Forelimb muscle (tissue), 1 donor: ENCODE results near the gene RC3H2. TPM values are rescaled to one million over a fixed set of nuclear protein-coding genes. Genes with fewer than 3 reads are reported as not detected.

Source experiments
- DNase-seq: peaks from one replicate; pipeline ENCODE4 v3.0.0-alpha.2; 2013; ENCODE audit warnings: low read depth
- polyA plus RNA-seq: library from polyadenylated mRNA; unstranded; fragments of 120-200 nt; gene quantifications from one replicate; pipeline ENCODE4 v1.2.1, GENCODE V29; 2013; ENCODE audit not compliant: insufficient read length

The RC3H2 gene
- 30.4 TPM for polyA plus RNA-seq

GRCh38 chr9:122904823-122905710 lies at the start of gene RC3H2:
Gene RC3H2, minus strand, starts transcription at chr9:122905359. Its CDS starts 7,850 bp downstream, at chr9:122897509.
- DNase-seq: peak; percentile 100

- DNase-seq: no peak
Measured at GRCh38 chr9:122954253-122954691, 49.1 kb upstream of the RC3H2 start.

- DNase-seq: no peak
Measured at GRCh38 chr9:122951056-122951455, 45.9 kb upstream of the RC3H2 start.

- DNase-seq: no peak
Measured at GRCh38 chr9:122950263-122950662, 45.1 kb upstream of the RC3H2 start.

GRCh38 chr9:122949696-122950095 lies 44.5 kb upstream of the RC3H2 start:
- no peak for DNase-seq

- no peak for DNase-seq
Measured at GRCh38 chr9:122948313-122948712, 43.2 kb upstream of the RC3H2 start.

GRCh38 chr9:122946461-122947005 lies 41.4 kb upstream of the RC3H2 start:
- no peak for DNase-seq

GRCh38 chr9:122944960-122945888 lies 40.1 kb upstream of the RC3H2 start:
- DNase-seq: no peak

GRCh38 chr9:122941582-122942234 lies 36.5 kb upstream of the RC3H2 start:
- no peak for DNase-seq

GRCh38 chr9:122940749-122941581 lies 35.8 kb upstream of the RC3H2 start, which contains the start of gene RABGAP1:
Gene RABGAP1, plus strand, starts transcription at chr9:122941020. Its CDS starts 16,040 bp downstream, at chr9:122957060.
- peak; percentile 96 for DNase-seq

GRCh38 chr9:122940454-122940748 lies 35.2 kb upstream of the RC3H2 start:
- DNase-seq: no peak

GRCh38 chr9:122939601-122940000 lies 34.4 kb upstream of the RC3H2 start:
- no peak for DNase-seq

- DNase-seq: no peak
Measured at GRCh38 chr9:122936883-122937282, 31.7 kb upstream of the RC3H2 start.

GRCh38 chr9:122936464-122936863 lies 31.3 kb upstream of the RC3H2 start:
- DNase-seq: no peak

- DNase-seq: peak; percentile 72
Measured at GRCh38 chr9:122931226-122932121, 26.3 kb upstream of the RC3H2 start, which contains the start of gene ZBTB26. Gene ZBTB26, minus strand, starts transcription at chr9:122931512. Its CDS starts 11,578 bp downstream, at chr9:122919934.

GRCh38 chr9:122930541-122931225 lies 25.5 kb upstream of the RC3H2 start:
- DNase-seq: no peak

GRCh38 chr9:122929796-122930354 lies 24.7 kb upstream of the RC3H2 start:
- DNase-seq: no peak

- no peak for DNase-seq
Measured at GRCh38 chr9:122923947-122924346, 18.8 kb upstream of the RC3H2 start.
